Neural cell (in vitro differentiated cells): ENCODE measurements around the gene BCAS2.
"Not testable (repeated sequence)": the region's sequence is repeated elsewhere in the genome, so short reads cannot be mapped to it uniquely, and the experiment has no call there.

Source experiments
- EP300 ChIP-seq: fragments of 450-650 bp; conservative IDR thresholded peaks from 2 replicates; pipeline ENCODE4 v1.6.1; 2014; ENCODE audit warnings: antibody characterized with exemption, mild to moderate bottlenecking, moderate library complexity; ENCODE audit not compliant: poor library complexity, severe bottlenecking
- EZH2 ChIP-seq: fragments of 200-600, 300-800 bp; shearing (Covaris generic), sonication (generic); IDR thresholded peaks from 2 replicates; pipeline ENCODE4 v1.6.1; 2014; ENCODE audit warnings: antibody characterized with exemption, low read length, borderline replicate concordance, mild to moderate bottlenecking; ENCODE audit not compliant: insufficient read depth, poor library complexity, severe bottlenecking
- MXI1 ChIP-seq: fragments of 450-650 bp; conservative IDR thresholded peaks from 2 replicates; pipeline ENCODE4 v1.6.1; 2014; ENCODE audit warnings: antibody characterized with exemption, mild to moderate bottlenecking; ENCODE audit not compliant: poor library complexity, severe bottlenecking
- POLR2AphosphoS5 ChIP-seq: IDR thresholded peaks from 2 replicates; pipeline ENCODE4 v1.6.1; 2012
- SMC3 ChIP-seq: fragments of 450-650 bp; conservative IDR thresholded peaks from 2 replicates; pipeline ENCODE4 v1.6.1; 2014; ENCODE audit warnings: antibody characterized with exemption, mild to moderate bottlenecking, moderate library complexity; ENCODE audit not compliant: poor library complexity
- TAF1 ChIP-seq: IDR thresholded peaks from 2 replicates; pipeline ENCODE4 v1.6.1; 2012; ENCODE audit warnings: low read depth
- TF ChIP-seq, protein P1 (sequence below): fragments of 450-650 bp; IDR thresholded peaks from 2 replicates; pipeline ENCODE4 v1.5.1; 2014; ENCODE audit warnings: antibody characterized with exemption, mild to moderate bottlenecking, moderate library complexity; ENCODE audit not compliant: poor library complexity, severe bottlenecking
- TF ChIP-seq, protein P2 (sequence below): IDR thresholded peaks from 2 replicates; pipeline ENCODE4 v1.6.1; 2012; ENCODE audit warnings: borderline replicate concordance

DNA sequence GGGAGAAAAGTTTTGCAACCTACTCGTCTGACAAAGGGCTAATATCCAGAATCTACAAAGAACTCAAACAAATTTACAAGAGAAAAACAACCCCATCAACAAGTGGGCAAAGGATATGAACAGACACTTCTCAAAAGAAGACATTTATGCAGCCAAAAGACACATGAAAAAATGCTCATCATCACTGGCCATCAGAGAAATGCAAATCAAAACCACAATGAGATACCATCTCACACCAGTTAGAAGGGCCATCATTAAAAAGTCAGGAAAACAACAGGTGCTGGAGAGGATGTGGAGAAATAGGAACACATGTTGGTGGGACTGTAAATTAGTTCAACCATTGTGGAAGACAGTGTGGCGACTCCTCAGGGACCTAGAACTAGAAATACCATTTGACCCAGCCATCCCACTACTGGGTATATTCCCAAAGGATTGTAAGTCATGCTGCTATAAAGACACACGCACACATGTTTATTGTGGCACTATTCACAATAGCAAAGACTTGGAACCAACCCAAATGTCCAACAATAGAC, 18.4 kb downstream of the BCAS2 start:
- TF ChIP-seq POLR2AphosphoS5, SMC3, MXI1, EZH2, EP300, TAF1: not testable (repeated sequence)
- TF ChIP-seq, protein P1, sequence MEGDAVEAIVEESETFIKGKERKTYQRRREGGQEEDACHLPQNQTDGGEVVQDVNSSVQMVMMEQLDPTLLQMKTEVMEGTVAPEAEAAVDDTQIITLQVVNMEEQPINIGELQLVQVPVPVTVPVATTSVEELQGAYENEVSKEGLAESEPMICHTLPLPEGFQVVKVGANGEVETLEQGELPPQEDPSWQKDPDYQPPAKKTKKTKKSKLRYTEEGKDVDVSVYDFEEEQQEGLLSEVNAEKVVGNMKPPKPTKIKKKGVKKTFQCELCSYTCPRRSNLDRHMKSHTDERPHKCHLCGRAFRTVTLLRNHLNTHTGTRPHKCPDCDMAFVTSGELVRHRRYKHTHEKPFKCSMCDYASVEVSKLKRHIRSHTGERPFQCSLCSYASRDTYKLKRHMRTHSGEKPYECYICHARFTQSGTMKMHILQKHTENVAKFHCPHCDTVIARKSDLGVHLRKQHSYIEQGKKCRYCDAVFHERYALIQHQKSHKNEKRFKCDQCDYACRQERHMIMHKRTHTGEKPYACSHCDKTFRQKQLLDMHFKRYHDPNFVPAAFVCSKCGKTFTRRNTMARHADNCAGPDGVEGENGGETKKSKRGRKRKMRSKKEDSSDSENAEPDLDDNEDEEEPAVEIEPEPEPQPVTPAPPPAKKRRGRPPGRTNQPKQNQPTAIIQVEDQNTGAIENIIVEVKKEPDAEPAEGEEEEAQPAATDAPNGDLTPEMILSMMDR = not testable (repeated sequence)
- TF ChIP-seq, protein P2, sequence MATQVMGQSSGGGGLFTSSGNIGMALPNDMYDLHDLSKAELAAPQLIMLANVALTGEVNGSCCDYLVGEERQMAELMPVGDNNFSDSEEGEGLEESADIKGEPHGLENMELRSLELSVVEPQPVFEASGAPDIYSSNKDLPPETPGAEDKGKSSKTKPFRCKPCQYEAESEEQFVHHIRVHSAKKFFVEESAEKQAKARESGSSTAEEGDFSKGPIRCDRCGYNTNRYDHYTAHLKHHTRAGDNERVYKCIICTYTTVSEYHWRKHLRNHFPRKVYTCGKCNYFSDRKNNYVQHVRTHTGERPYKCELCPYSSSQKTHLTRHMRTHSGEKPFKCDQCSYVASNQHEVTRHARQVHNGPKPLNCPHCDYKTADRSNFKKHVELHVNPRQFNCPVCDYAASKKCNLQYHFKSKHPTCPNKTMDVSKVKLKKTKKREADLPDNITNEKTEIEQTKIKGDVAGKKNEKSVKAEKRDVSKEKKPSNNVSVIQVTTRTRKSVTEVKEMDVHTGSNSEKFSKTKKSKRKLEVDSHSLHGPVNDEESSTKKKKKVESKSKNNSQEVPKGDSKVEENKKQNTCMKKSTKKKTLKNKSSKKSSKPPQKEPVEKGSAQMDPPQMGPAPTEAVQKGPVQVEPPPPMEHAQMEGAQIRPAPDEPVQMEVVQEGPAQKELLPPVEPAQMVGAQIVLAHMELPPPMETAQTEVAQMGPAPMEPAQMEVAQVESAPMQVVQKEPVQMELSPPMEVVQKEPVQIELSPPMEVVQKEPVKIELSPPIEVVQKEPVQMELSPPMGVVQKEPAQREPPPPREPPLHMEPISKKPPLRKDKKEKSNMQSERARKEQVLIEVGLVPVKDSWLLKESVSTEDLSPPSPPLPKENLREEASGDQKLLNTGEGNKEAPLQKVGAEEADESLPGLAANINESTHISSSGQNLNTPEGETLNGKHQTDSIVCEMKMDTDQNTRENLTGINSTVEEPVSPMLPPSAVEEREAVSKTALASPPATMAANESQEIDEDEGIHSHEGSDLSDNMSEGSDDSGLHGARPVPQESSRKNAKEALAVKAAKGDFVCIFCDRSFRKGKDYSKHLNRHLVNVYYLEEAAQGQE = not testable (repeated sequence)
